ENCODE results near the gene MAP2K5.

Gene MAP2K5

GRCh38 chr15:67560320-67560719, 17.8 kb downstream of the MAP2K5 start:
- no peak for DNase-seq

- DNase-seq, result no peak
Measured at GRCh38 chr15:67563092-67563491, 20.6 kb downstream of the MAP2K5 start.

DNA sequence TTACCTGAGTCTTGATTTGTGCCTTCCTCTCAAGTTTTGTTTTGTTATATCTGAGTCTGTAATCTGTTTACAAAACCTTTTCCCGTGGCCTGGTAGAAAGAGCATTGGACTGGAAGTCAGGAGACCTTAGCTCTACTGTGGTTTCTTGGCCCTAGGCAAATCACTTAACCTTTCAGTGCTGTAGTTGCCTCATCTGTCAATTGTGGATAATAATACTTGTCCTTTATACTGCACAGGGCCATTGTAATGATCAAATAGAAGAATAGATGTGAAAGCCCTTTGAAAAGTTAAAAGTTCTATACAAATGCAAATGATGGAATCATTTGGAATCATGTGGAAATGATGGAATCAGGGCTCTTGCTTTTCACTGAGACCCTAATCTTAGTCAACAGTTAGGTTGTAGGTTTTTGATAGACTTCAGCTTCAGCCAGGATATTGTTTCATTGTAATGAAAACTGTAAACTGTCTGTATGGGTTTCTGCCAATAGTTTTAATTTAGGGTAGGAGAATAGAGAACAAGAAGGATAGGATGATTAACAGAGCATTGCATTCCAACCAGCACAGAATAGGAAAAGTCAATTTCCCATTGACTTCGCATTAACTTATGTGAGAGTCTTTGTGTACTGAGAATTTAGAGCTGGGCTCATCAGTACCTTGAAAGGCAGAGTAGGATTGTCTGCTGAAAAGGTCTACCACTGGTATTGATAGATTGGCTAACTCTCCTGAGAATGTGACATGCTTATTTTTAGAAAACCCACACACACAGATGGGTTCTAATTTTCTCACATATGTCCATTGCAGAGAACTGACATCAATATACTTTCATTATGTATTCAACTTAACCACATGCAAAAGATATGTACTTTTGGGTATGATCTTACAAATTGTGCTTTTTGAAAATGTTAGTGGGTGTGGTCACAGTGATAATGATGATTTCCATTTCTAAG, 21.8 kb downstream of the MAP2K5 start:
- DNase-seq, result no peak

- DNase-seq, result no peak
Measured at GRCh38 chr15:67564968-67565345, 22.5 kb downstream of the MAP2K5 start.

- DNase-seq, result no peak
Measured at GRCh38 chr15:67569668-67570067, 27.2 kb downstream of the MAP2K5 start.

DNA sequence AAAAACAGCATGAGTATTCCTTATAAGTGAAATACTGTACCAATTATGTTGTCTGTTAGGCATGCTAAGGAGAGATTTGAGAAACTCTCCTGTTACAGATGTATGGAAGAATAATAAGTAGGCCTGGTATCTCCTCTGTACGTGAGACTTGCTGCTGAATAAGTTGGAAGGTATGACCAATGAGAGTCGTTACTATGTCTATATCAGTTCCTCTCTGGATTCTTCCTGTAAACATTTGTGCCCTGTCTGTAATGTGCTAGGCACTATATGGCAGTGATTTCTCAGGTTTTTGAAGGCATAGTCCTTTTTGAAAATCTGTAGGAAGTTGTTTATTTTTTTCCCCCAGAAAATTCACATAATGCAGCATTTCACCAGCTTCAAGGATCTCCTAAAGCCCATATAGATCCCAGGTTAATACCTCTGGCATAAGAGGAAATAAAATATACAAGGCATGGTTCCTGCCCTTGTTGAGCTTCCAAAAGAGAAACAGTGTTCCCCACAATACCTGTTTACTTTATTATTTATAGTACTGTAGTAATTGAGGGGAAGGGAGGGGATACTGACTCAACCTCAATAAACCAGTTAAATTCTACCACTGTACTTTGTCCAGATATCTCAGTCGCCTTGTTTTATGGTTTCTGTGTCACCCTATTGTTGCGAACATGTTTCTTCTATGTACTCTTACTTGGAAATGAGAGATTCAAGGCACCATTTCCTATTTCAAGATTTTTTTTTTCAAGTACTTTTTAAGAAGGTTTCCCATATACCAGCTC, 28.6 kb downstream of the MAP2K5 start:
- DNase-seq, result no peak

DNA sequence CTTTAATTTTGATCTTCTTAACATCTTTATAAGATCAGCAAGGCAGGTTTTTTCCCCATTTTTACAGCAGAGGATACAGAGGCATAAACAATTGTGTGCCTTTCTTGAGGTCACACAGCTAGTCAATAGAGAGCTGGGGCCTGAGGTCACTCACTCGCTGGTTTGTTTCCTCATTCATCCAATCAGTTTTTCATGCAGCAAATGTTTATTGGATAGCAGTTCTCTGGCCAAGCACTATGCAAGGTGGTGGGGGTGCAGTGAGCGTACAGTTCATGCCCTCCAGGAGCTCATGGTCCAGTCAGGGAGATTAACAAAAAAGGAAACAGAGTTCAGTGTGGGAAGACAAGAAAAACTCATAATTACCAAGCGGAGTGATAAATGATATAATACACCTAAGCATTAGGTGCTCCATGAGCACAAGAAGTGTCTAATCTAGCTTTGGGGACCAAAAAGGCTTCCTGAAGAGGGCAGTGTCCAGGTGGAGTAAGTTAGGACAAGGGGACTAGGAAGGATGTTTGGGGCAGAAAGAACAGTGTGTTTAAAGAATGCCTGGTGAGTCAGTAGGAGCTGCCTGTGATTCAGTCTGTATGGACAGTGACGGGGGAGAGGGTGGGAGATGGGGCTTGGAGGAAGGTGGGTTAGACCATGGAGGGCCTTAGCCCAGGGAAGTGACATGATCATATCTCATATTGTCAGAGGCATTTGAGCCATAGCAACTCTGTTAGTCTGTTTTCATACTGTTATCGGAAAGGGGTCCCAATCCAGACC, 29.3 kb downstream of the MAP2K5 start:
- DNase-seq, result no peak

GRCh38 chr15:67573194-67573593, 30.7 kb downstream of the MAP2K5 start:
- no peak for DNase-seq

GRCh38 chr15:67575039-67575502, 32.6 kb downstream of the MAP2K5 start:
- DNase-seq, result no peak

GRCh38 chr15:67578020-67578600, 35.6 kb downstream of the MAP2K5 start:
- no peak for DNase-seq

GRCh38 chr15:67579164-67579563, 36.7 kb downstream of the MAP2K5 start:
- no peak for DNase-seq

DNA sequence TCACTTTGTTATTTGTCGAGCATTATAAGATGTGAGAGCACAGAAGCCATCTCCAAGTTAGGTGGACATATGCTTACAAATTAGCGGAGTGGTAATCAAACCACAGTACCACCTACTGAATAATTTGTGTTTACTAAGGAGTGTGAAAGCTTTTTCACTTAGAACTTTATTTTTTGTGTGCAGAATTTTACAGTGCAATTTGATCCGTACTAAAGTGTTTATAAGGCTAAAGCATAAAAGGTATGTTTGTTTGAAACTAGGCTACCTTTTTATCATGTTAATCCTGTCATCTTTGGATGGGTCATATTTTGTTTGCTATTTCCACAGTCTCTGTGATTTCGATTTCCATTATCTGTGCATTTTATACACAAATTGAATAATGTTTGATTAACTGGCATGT, 37.5 kb downstream of the MAP2K5 start:
- DNase-seq, result no peak

- DNase-seq, result no peak
Measured at GRCh38 chr15:67584157-67584556, 41.7 kb downstream of the MAP2K5 start.

GRCh38 chr15:67585681-67586080, 43.2 kb downstream of the MAP2K5 start:
- no peak for DNase-seq

GRCh38 chr15:67587331-67587730, 44.8 kb downstream of the MAP2K5 start:
- no peak for DNase-seq

DNA sequence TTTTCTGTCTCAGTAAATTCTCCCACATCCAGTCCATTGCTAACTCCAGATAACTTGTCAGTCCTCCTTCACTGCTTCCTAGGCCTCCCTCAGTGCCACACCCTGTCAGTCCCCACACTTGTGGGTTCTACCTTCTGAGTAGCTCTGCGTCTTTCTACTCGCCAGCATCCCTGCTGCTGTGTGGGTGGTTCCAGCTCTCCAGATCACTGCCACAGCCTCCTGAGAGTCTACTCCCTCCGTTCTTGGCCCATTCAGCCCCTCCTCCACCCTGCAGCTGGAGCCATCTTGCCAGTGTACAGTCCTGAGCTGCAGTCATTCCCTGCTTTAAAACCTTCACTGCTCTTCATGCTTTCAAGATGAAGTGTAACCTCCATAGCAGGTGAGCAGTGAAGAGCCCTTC, 45.3 kb downstream of the MAP2K5 start:
- no peak for DNase-seq

DNA sequence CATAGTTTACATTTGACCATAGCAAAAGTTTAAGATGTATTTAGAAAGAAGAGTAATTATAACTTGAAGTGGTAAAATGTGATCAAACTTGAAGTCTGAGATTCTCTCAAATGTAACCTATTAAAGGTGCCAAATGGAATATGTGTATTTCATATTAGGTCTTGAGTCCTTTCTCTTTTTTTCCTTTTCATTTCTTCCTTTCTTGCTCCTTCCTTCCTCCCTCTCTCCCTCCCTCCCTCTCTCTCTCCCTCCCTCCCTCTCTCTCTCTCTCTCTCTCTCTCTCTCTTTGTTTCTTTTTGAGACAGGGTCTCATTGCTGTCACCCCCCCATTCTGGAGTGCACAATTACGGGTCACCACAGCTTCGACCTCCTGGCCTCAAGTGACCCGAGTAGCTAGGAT, 47.7 kb downstream of the MAP2K5 start:
- no peak for DNase-seq

DNA sequence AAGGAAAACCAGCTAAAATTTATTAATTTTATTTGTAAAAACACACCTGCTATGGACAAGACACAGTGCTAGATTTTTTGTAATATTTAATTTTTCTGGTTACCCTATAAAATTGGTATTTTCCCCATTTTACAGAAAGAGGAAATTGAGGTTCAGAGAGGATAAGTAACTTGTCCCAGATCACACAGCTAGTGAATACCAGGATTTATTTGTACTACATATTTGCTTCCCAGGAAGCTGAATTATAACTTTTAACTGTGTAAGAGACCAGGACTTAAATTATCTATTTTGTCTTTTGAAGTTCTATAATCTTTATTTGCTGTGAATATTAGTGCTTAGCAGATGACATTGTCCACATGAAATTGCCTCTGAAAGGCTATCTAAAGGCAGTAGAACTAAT, 49.7 kb downstream of the MAP2K5 start:
- no peak for DNase-seq

DNA sequence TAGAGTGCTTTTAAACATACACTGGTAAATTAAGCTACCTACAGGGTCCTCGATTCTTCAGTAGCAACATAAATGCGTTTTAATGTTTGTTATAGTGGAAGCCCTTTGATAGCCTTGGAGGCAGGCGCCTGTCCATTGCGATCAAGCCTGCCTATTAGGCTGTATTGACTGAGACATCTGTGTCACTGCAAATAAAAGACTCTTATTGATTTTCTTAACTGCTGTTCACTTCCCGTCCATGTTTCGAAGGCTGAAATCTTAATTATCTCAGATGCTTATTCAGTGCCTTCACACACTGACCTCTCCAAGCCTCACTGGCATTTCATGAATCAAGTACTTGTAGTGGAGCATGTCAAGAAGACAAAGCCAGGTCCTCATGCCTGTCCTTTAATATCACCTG, 51.1 kb downstream of the MAP2K5 start:
- DNase-seq, result no peak

DNA sequence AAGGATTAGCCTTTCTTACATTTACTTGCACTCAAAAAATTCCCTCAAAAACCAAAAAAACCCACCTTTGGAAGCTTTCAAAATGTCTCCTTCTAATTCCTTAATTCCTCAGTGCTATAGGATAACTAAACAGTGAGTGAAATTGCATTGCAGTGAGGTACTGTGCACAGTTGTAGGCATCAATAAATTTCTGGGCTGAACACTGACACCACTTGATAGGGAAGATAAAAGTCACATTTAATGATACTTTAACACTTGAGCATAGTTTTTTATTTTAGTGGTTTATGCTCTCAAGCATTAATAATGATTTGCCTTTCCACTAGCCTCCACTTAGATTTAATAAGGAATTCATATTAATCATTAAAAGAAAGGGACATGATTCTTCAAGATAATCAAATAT, 52.3 kb downstream of the MAP2K5 start:
- DNase-seq, result no peak

GRCh38 chr15:67595572-67595971, 53.1 kb downstream of the MAP2K5 start:
- no peak for DNase-seq

DNA sequence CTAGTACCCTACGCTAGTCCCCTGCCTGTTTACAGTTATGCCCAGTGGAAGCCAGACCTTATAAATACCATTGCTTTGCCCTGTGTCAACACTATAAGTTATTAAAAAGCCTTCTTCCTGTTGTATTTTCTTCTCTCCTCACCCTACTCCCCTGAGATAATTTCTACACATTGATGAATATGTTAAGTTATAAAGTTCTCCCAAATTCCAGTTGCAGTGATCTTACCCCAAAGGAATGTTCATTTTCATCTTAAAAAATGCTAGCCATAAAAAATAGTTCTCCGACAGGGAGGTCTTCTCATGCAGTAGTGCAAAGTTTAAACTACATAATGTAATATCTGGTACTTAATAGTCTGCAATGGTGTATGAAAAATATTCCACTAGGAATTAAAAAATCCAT, 58.6 kb downstream of the MAP2K5 start:
- no peak for DNase-seq

- DNase-seq, result no peak
Measured at GRCh38 chr15:67603063-67603462, 60.6 kb downstream of the MAP2K5 start.
